Measurements from ENCODE around the gene SGSM1. TPM values are rescaled to one million over a fixed set of nuclear protein-coding genes. Genes with fewer than 3 reads are reported as not detected.

Gene SGSM1
- total RNA-seq, 1 donor from 2014 or later: 7.5 TPM

DNA sequence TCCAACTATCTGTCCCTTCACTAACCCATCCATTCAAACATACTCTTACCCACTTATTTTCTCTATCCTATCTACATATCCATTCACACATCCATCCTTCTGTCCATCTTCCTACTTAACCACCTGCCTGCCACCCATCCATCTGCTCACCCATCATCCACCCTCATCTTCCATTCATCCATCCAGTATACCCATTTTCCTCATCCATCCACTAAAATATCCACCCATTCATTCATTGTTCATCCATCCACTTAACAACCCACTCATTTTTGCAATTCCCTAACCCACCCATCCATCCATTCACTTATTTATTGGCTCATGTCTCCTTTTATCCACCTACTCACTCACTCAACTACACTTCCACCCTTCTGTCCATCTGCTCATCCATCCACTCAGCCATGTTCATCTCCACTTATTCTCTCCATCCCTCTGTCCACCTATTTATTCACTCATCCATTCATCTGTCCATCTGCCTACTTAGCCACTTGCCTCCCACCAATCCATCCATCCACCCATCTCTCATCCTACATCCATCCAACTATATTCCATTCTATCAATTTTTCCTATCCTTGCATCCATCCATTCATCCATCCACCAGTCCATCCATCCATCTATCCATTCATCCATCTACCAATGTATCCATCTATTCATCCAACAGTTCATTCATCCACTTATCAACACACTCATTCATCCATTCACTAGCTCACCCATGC lies 129.9 kb downstream of the SGSM1 start:
- no peak for ATAC-seq
- no peak for DNase-seq (ENCODE audit: missing footprints)
- intact Hi-C loops (cut with DNase I): loop anchor here (5.0 kb wide), 1 partner anchor 121 kb away; no protein-coding TSS in a partner anchor

DNA sequence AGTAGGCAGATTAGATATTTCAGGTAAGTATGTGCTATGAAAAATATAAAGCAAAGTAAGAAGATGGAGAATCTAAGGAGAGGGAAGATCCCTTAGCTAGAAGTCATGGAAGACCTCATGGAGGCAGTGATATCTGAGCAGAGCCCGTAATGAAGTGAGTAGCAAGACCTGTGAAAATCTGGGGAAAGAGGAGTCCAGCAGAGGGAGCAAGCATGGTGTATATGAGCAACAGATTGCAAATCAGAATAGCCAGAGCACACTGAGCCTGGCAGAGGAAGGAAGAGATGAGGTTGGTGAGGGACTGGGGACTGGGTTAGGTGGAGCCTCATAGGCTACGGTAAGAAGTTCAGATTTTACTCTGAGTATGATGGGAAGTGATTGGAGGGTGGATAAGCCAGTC lies 131.1 kb downstream of the SGSM1 start:
- no peak for DNase-seq (ENCODE audit: missing footprints)
- intact Hi-C loops (cut with DNase I): loop anchor here (5.0 kb wide), 1 partner anchor 120 kb away; no protein-coding TSS in a partner anchor
- no peak for ATAC-seq

DNA sequence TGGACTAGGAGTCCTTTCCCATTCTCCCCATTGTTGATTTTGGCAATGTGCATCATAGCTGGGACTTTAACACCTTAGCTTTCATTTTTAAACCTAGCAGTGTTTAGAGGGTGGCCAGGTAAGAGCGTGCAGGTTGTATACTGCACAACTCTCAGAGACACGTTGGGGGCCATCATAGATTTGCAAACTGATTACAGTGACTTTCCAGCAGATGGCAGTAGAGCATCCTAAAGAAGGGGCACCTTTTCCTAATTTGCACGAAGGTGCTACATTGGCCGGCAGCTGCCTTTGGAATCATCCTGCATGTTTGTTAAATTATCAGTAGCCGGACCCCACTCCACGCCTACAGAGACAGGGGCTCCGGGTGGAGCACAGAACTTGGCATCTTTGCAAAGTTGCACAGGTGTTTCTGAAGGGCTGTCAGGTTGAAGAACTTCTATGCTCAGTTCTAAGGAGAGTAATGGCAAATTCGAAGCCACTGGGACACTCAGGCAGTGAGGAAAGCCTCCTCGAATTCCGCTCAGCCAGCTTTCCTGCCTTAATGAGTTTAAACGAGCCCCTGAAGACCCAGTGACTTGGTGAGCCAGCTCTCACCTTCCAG lies 132.8 kb downstream of the SGSM1 start:
- intact Hi-C loops (cut with DNase I): loop anchor here (5.0 kb wide), 1 partner anchor 118 kb away; no protein-coding TSS in a partner anchor
- DNase-seq (ENCODE audit: missing footprints) (no peak), ATAC-seq (no peak)

DNA sequence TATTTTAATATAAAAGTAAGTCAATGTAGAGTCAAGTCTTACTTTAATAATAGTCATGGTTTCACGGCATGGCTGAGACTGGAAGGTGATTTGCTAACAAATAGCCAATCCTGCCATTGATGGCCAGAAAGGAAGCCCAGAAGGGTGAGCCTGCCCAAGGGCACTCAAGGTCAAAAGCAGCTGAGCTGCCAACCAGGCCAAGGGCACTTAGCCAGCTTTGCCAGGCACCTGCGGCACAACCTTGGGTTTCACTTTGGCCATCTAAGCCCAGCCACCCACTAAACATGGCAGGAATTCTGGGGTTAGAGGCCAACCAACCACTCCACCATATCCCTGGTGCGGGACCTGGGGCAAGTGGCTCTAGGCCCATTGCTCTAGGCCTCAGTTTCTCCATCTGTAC lies 136.3 kb downstream of the SGSM1 start:
- ATAC-seq (no peak), DNase-seq (ENCODE audit: missing footprints) (no peak)
- intact Hi-C loops (cut with DNase I): no loop called here

DNA sequence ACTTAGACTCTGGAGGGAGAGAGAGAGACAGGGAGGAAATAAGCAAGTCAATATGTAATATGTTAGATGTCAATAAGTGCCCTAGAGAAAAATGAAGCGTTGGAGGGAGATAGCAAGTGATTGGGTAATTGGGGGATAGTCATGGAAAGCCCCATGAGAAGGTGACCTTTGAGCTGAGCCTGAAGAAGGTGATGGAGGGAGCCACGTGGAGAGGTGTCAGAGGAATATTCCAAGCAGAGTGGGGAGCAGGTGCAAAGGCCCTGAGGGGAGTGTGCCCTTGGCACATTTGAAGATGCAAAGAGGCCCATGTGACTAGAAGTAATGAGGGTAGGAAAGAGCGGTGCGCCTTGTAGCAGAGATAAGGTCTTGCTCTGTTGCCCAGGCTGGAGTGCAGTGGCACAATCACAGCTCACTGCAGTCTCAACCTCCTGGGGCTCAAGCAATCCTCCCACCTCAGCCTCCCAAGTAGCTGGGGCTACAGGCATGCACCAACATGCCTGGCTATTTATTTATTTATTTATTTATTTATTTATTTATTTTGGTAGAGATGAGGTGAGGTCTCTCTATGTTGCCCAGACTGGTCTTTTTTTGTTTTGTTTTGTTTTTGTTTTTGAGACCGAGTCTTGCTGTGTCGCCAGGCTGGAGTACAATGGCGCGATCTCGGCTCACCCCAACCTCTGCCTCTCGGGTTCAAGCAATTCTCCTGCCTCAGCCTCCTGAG lies 138.4 kb downstream of the SGSM1 start:
- intact Hi-C loops (cut with DNase I): no loop called here
- ATAC-seq: no peak
- no peak for DNase-seq (ENCODE audit: missing footprints)

DNA sequence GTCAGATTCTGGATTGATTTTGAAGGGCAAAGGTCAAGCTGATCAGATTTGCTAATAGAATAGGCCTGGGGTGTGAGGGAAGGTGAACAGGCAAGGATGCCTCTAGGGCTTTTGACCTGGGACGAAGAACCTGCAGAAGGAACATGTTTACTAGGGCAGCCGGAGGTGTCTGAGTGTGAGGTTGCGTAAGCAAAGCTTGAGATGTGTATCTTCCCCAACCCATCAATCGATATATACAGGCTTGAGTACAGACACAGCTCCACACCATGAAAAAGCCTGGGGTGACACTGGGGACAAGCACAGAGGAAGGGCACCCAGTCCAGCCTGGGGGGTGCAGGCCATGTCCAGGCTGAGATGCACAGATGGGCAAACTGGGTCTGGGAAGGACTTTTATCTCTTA lies 139.4 kb downstream of the SGSM1 start:
- no peak for ATAC-seq
- intact Hi-C loops (cut with DNase I): no loop called here

DNA sequence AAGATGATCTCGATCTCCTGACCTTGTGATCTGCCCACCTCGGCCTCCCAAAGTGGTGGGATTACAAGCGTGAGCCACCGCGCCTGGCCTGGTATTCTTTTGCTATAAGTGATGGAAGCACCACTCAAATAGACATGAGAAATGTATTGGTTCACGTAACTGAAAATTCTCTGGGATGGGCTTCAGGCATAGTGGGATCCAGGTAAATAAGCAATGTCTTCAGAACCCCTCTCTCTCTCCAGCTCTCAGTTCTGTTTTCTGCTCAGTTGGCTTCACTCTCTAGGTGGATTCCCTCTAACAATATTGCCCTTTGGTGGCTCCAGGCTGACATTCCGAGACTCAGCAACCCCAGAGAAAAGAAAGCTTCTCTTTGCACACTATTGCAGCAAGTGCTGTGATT lies 141.4 kb downstream of the SGSM1 start:
- intact Hi-C loops (cut with DNase I): no loop called here
- DNase-seq (ENCODE audit: missing footprints) (no peak), ATAC-seq (no peak)

More for the DNA sequence above, 139.4 kb downstream of the SGSM1 start:
- DNase-seq (ENCODE audit: missing footprints): no peak

DNA sequence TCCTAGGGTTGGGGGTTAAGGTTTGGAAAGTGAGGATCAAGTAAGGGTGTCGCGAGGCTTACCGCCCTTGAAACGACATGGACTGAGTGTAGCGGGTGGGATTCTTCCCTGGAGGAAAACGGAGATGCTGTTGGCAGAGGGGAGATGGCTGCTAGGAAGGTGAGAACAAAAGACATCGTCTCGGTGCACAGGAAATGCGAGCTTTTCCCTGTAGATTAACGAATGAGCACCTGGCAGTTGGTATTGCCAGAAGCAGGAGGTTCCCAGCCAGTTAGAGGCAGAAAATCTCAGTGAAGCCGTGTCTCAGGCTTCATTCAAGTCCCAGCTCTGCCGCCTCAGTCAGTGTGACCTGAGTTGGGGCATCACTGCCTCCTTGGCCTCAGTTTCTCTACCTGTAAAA lies 141.9 kb downstream of the SGSM1 start:
- no peak for ATAC-seq
- no peak for DNase-seq (ENCODE audit: missing footprints)
- intact Hi-C loops (cut with DNase I): no loop called here

DNA sequence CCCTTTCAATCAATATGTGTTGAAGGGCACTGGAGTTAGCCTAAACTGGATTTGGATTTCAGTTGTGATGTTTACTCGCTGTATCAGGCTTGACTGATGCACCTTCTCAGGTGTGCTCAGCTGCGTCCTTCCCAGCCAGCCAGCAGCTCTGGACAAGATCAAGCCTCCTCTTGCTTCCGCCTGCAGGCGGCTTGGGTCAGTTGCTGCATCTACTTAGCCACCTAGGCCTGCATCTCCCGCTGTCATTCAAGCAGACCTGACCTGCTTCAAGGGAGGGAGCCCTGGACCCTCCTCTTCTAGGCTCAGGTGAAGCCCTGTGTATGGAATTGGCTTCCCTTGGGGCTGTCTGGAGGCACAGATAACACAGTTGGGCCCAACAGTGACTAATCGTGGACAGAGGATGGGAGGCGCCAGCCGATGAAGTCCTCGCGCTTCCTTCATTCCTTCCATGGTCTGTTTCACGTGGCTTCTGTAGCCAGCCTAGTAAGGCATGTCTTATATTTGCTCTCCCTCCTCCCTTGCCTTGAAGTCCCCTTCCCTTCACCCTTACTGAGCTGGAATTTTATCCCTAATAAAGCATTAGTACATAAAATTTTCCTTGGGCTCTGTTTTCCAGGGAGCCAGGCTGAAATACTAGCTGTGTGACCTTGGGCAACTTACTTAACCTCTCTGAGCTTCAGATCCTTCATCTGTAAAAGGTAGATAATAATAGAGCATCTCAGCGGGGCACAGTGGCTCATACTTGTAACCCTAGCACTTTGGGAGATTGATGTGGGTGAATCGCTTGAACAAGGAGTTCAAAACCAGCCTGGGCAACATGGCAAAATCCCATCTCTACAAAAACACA lies 142.6 kb downstream of the SGSM1 start:
- intact Hi-C loops (cut with DNase I): no loop called here
- no peak for ATAC-seq
- no peak for DNase-seq (ENCODE audit: missing footprints)

DNA sequence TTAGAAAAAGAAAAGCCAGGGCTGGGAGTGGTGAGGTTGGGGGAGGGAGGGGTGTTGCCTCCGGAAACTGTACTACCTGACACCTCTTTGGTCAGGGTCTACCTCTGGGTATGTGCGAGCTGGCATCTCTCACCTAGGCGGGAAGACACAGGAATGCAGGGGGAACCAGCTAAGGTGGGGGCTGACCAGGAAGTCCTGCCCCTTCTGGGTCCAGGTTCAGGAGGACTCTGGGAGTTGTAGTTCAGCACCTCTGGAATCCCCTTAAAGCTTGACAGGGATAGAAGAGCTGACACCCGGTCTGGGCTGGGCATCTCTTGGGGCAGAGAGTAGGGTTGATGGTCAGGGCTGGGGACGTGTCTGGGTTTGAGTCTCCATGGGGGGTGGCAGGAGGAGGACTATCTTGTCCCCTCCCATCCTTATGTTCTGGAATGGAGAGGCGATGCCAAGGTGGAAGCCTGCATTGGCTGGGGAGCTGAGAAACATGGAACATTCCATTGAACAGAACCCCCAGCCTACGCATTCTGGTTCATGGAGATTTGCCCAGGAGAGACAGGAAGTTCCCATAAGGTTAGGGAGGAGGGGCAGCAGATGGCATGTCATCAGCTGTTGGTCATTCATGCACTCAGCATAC lies 144.4 kb downstream of the SGSM1 start:
- DNase-seq (ENCODE audit: missing footprints) (no peak), ATAC-seq (no peak)
- intact Hi-C loops (cut with DNase I): loop anchor here (5.0 kb wide), 1 partner anchor 37 kb away; no protein-coding TSS in a partner anchor

DNA sequence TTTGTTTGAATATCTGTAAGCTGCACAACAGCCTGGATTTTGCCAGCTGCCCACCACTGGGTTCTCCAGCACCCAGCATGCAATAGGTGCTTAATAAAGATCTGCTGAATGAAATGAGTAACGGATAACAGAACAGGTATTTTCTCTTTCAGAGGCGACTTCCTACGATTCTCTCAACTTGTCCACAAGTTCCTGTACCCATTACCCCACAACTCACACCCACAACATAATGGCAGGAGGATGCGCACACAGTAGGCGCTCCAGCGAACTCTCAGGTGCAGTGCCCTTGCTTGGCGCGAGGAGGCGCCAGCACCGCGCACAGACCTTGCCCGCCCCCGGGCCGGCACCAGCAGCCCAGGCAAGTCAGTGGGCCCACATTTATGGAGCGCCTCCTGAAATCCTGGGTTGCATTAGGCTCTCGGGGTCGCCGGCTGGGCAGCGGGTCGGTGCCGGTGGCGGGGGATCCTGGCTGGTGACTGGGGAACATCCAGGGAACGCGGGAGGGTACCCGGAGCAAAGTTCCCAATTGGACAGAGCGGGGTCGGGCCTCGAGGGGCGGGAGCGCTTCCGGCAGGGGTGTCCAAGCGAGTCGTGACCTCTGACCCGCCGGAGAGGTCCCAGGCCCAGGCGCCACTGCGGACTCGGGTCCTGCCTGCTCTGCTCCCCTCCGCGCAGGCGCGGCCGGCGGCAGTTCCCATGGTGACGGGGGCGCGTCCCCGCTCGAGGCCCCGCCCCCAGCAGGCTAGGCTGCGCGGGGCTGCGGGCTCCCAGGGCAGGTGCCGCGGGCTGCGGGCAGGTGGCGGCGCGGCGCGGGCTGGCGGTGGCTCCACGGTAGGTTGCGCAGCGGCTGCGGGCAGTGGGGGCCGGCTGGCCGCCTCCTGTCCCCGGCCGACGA lies 146.2 kb downstream of the SGSM1 start, which contains the start of gene KIAA1671:
Gene KIAA1671 (plus strand): TSS at position 775 of the 895 bp plus-strand sequence. CDS start 75,284 bp downstream, outside the sequence.
- intact Hi-C loops (cut with DNase I): loop anchor here (1.0 to 5.0 kb wide), 2 partner anchors 35 to 96 kb away; no protein-coding TSS in a partner anchor
- DNase-seq (ENCODE audit: missing footprints) (peak; percentile 93), ATAC-seq (peak; percentile 98)

DNA sequence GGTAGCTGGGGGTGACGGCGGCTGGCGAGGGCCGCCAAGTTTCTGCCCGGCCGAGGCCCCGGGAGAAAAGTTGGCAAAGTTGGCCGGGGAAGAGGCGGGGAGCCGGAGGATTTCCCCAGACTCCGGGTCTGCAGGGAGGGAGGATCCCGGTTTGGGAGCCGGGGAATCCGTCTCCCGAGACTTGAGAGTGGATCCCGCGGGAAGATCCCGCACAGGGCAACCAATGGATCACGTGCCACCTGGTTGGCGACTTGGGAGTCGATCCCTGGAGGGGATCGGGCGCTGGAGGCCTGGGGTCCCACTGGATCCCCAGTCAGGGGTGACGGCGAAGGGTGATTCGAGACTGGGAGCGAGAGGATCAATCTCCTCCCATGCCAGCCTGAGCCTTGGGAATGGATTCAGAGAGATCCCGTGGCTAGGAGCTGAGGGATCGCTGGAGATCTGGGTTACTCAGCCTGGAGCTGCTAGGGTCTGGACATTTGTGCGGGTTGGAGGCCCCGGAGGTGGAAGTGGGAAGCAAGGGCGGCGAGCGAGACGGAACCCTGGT lies 146.9 kb downstream of the SGSM1 start:
- peak; percentile 13 for ATAC-seq
- DNase-seq (ENCODE audit: missing footprints): no peak
- intact Hi-C loops (cut with DNase I): loop anchor here (1.0 to 5.0 kb wide), 3 partner anchors 34 to 95 kb away; no protein-coding TSS in a partner anchor

DNA sequence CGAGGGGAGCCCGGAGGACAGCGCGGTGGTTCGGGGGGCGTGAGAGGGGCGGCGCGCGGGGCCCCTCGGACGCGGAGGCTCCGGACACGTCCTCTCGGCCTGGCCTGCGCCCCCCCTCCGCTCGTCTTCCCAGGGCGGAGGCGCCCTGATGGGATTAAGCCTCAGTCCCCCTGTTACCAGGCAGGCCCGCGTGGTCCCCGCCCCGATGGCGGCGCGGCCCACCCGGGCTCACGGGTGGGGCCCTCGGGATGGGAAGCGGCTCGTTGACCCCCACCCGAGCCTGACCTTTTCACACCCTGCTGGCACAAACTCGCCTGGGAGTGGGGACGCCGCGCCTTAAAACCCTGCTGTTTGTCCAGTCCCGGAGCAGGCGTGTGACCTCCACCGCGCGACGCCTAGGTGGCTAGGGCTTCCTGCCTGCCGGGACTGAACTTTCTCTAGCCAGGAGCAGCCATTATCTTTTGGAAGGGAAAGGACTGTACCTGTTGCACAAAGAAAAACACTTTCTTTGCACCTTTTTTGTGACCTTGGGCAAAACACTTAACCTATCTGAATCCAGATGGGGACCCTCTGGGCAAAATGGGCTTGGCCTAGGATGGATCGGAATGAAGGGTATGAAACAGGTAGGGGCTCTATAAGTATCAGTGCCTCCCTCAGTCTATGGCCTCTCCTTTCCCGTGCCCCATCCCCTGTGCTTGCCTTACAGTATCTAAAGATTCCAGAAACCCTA lies 147.5 kb downstream of the SGSM1 start:
- intact Hi-C loops (cut with DNase I): loop anchor here (1.0 to 5.0 kb wide), 2 partner anchors 34 to 75 kb away; no protein-coding TSS in a partner anchor
- ATAC-seq: no peak
- no peak for DNase-seq (ENCODE audit: missing footprints)

DNA sequence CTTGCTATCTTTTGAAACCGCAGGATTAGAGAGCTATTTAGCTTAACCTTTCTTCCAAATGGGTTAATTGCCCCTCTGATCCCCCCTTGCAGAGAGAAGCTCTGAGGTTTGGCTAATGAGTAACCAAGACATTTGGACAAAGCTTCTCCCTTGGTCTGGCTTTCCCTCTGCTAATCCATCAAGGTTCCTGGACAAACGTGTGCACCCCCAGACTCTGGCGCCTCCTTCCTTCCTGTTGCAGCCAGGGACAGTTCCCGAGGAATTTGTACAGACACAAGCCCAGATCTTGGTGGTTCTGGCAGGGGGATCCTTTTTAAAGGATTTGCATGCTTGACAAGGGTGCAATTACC lies 148.1 kb downstream of the SGSM1 start:
- ATAC-seq (no peak), DNase-seq (ENCODE audit: missing footprints) (no peak)
- intact Hi-C loops (cut with DNase I): loop anchor here (5.0 kb wide), 1 partner anchor 33 kb away; no protein-coding TSS in a partner anchor

DNA sequence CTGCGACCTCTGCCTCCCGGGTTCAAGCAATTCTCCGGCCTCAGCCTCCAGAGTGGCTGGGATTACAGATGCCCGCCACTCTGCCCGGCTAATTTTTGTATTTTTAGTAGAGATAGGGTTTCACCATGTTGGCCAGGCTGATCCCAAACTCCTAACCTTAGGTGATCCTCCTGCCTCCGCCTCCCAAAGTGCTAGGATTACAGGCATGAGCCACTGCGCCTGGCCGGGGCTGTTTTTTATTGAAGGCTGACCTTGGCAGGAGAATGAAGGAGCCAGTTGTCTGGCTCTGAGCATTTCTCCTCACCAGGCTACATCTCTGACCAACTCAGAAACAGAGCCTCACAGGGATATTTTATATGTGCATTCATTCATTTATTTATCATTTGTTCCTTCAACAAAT lies 148.8 kb downstream of the SGSM1 start:
- intact Hi-C loops (cut with DNase I): loop anchor here (5.0 kb wide), 1 partner anchor 32 kb away; no protein-coding TSS in a partner anchor
- ATAC-seq (no peak), DNase-seq (ENCODE audit: missing footprints) (no peak)

DNA sequence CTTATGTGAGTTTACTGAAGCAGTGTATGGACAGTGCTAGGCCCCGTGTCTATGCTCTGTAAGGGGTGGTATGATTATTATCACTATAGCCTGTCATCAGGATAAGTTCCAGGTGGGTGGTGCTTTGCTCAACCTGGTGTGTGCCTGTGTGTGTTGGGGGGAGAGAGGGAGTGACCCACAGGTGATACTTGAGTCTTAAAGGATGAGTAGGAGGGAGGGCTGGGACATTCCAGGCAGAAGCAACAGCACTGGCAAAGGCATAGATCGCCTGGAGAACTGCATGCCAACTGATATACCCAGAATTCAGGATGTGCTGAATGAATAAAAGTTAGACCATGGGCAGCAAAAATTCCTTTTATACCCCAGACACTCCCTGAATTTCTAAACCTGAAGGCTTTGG lies 151.0 kb downstream of the SGSM1 start:
- no peak for ATAC-seq
- intact Hi-C loops (cut with DNase I): no loop called here
- no peak for DNase-seq (ENCODE audit: missing footprints)
